Type B pancreatic cell (in vitro differentiated cells): ENCODE results near the gene IGF2R. TPM values are rescaled to one million over a fixed set of nuclear protein-coding genes. Genes with fewer than 3 reads are reported as not detected.
"Not testable (repeated sequence)": the region's sequence is repeated elsewhere in the genome, so short reads cannot be mapped to it uniquely, and the experiment has no call there.

ENCODE experiments used
- DNase-seq: peaks from one replicate; pipeline ENCODE4 v3.0.0; 2021; ENCODE audit warnings: mixed read lengths; ENCODE audit not compliant: unreplicated experiment; ENCODE audit errors: extremely low spot score
- H3K27ac Mint-ChIP-seq: 2 replicates; pipeline ENCODE4 v1.8.0; 2021; ENCODE audit warnings: mild to moderate bottlenecking, mixed read lengths
- H3K27me3 Mint-ChIP-seq: 2 replicates; pipeline ENCODE4 v1.8.0; 2021; ENCODE audit warnings: mixed read lengths
- H3K36me3 Mint-ChIP-seq: 2 replicates; pipeline ENCODE4 v1.8.0; 2021; ENCODE audit warnings: mixed read lengths
- H3K4me1 Mint-ChIP-seq: one replicate; pipeline ENCODE4 v1.8.0; 2021; ENCODE audit warnings: mixed read lengths; ENCODE audit not compliant: unreplicated experiment
- H3K4me3 Mint-ChIP-seq: 2 replicates; pipeline ENCODE4 v1.8.0; 2021; ENCODE audit warnings: mild to moderate bottlenecking, mixed read lengths
- H3K9me3 Mint-ChIP-seq: 2 replicates; pipeline ENCODE4 v1.8.0; 2021; ENCODE audit warnings: mixed read lengths
- total RNA-seq: library from RNA; stranded (reverse); gene quantifications from 2 replicates; pipeline ENCODE4 v1.2.1, GENCODE V29; 2021; ENCODE audit warnings: low replicate concordance
- TF ChIP-seq, protein P1 (sequence below): fragments of 200-600 bp; sonication (generic); conservative IDR thresholded peaks from 2 replicates; pipeline ENCODE4 v1.5.0; 2021; ENCODE audit warnings: antibody characterized with exemption, mild to moderate bottlenecking

IGF2R gene
- total RNA-seq, 1 donor from 2014 or later, result 79.8 TPM

- Mint-ChIP-seq H3K9me3 (no peaks in the 10 kb centered on the region), H3K27ac (no peak overlapping the region), H3K4me3 (no peak overlapping the region), H3K4me1 (no peaks in the 10 kb centered on the region), H3K27me3 (no peaks in the 10 kb centered on the region), H3K36me3 (peaks cover 14% of the 10 kb centered on the region)
- DNase-seq, result no peak
- TF ChIP-seq, protein P1, sequence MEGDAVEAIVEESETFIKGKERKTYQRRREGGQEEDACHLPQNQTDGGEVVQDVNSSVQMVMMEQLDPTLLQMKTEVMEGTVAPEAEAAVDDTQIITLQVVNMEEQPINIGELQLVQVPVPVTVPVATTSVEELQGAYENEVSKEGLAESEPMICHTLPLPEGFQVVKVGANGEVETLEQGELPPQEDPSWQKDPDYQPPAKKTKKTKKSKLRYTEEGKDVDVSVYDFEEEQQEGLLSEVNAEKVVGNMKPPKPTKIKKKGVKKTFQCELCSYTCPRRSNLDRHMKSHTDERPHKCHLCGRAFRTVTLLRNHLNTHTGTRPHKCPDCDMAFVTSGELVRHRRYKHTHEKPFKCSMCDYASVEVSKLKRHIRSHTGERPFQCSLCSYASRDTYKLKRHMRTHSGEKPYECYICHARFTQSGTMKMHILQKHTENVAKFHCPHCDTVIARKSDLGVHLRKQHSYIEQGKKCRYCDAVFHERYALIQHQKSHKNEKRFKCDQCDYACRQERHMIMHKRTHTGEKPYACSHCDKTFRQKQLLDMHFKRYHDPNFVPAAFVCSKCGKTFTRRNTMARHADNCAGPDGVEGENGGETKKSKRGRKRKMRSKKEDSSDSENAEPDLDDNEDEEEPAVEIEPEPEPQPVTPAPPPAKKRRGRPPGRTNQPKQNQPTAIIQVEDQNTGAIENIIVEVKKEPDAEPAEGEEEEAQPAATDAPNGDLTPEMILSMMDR, result no peak
These were observed 163.4 kb downstream of the IGF2R start for GRCh38 chr6:160132297-160132637.

DNA sequence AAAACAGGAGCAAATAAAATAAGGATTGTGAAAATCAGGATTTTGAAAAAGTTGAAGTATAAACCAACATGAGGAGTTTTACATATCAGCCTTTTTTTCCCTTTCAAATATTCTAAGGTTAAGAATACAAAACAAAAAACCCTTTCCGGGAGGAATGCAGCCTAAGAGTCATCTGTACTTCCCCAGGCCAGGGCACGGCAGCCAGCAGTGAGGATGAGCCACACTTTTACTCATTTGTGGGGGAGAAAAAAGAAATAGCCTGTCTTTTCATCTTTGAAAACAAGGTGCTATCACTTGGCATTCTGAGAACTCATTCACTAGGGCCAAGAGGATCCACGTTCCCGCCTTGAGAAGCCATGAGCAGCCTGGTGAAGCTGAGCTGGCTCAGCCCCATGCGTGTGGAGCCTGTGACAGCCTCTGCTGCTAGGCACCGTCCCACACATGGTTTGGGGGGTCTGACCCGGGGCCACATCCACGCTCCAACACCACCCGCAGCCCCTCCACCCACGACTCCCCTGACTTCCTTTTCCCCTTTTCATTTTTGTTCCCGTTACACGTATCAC is 164.0 kb downstream of the IGF2R start:
- Mint-ChIP-seq H3K4me1 (peaks cover 4% of the 10 kb centered on the region), H3K27me3 (no peaks in the 10 kb centered on the region), H3K9me3 (no peaks in the 10 kb centered on the region), H3K36me3 (peaks cover 11% of the 10 kb centered on the region), H3K4me3 (no peak overlapping the region), H3K27ac (no peak overlapping the region)
- TF ChIP-seq, protein P1, result no peak
- no peak for DNase-seq

- Mint-ChIP-seq H3K36me3 (peaks cover 11% of the 10 kb centered on the region), H3K27ac (no peak overlapping the region), H3K9me3 (no peaks in the 10 kb centered on the region), H3K4me3 (no peak overlapping the region), H3K27me3 (no peaks in the 10 kb centered on the region), H3K4me1 (peaks cover 13% of the 10 kb centered on the region)
- TF ChIP-seq, protein P1, result no peak
- DNase-seq, result no peak
These were observed 164.8 kb downstream of the IGF2R start for GRCh38 chr6:160133441-160134336.

GRCh38 chr6:160134337-160134751 is 165.5 kb downstream of the IGF2R start:
- H3K27ac Mint-ChIP-seq, DNase-seq, H3K4me3 Mint-ChIP-seq, H3K9me3 Mint-ChIP-seq, H3K27me3 Mint-ChIP-seq, H3K36me3 Mint-ChIP-seq: not testable (repeated sequence)
- H3K4me1 Mint-ChIP-seq, result peaks cover 14% of the 10 kb centered on the region

- TF ChIP-seq, protein P1, result no peak
- Mint-ChIP-seq H3K4me3 (no peak overlapping the region), H3K36me3 (peaks cover 6% of the 10 kb centered on the region), H3K9me3 (no peaks in the 10 kb centered on the region), H3K27ac (no peak overlapping the region), H3K27me3 (no peaks in the 10 kb centered on the region), H3K4me1 (peaks cover 14% of the 10 kb centered on the region)
- DNase-seq, result no peak
These were observed 166.1 kb downstream of the IGF2R start for GRCh38 chr6:160134779-160135547.
